Stomach smooth muscle (tissue), 2 donors: ENCODE results near the gene TTLL5.
"Not testable (repeated sequence)": the region's sequence is repeated elsewhere in the genome, so short reads cannot be mapped to it uniquely, and the experiment has no call there.

ENCODE experiments used
- H3K27ac ChIP-seq: one replicate; pipeline ENCODE4 v1.7.0; 2013; ENCODE audit warnings: mild to moderate bottlenecking, low read length, inconsistent platforms
- H3K27me3 ChIP-seq, 2 donors: one replicate each; pipeline ENCODE4 v1.7.0; 2013; ENCODE audit warnings: low read length in 2 of 2; ENCODE audit not compliant: insufficient read depth in 2 of 2, control insufficient read depth in 1 of 2
- H3K36me3 ChIP-seq, 2 donors: one replicate each; pipeline ENCODE4 v1.7.0; 2013; ENCODE audit warnings: low read length in 2 of 2; ENCODE audit not compliant: control insufficient read depth in 2 of 2, insufficient read depth in 2 of 2
- H3K4me1 ChIP-seq: one replicate; pipeline ENCODE4 v1.7.0; 2013; ENCODE audit warnings: low read length; ENCODE audit not compliant: control insufficient read depth, insufficient read depth
- H3K4me3 ChIP-seq, 2 donors: one replicate each; pipeline ENCODE4 v1.7.0; 2013; ENCODE audit warnings: low read length in 2 of 2
- H3K9ac ChIP-seq, 2 donors: one replicate each; pipeline ENCODE4 v1.7.0; 2013; ENCODE audit warnings: low read length in 2 of 2, mild to moderate bottlenecking in 1 of 2
- H3K9me3 ChIP-seq, 2 donors: one replicate each; pipeline ENCODE4 v1.7.0; 2013; ENCODE audit warnings: low read length in 2 of 2; ENCODE audit not compliant: control insufficient read depth in 2 of 2
- donor health status: healthy.
- donor health status: Pancreatic carcinoma.

TTLL5 gene

GRCh38 chr14:75845136-75845804 is 184.2 kb downstream of the TTLL5 start:
- no peaks in the 10 kb centered on the region for H3K27me3 ChIP-seq
- no peak overlapping the region for H3K4me3 ChIP-seq
- H3K9me3 ChIP-seq = no peaks in the 10 kb centered on the region
- no peak overlapping the region for H3K27ac ChIP-seq
- no peaks in the 10 kb centered on the region for H3K36me3 ChIP-seq
- no peak overlapping the region for H3K9ac ChIP-seq
- H3K4me1 ChIP-seq = peaks cover 8% of the 10 kb centered on the region

GRCh38 chr14:75846694-75847093 is 185.6 kb downstream of the TTLL5 start:
- H3K9me3 ChIP-seq, H3K27ac ChIP-seq, H3K4me3 ChIP-seq, H3K36me3 ChIP-seq, H3K9ac ChIP-seq, H3K27me3 ChIP-seq, H3K4me1 ChIP-seq: not testable (repeated sequence)

DNA sequence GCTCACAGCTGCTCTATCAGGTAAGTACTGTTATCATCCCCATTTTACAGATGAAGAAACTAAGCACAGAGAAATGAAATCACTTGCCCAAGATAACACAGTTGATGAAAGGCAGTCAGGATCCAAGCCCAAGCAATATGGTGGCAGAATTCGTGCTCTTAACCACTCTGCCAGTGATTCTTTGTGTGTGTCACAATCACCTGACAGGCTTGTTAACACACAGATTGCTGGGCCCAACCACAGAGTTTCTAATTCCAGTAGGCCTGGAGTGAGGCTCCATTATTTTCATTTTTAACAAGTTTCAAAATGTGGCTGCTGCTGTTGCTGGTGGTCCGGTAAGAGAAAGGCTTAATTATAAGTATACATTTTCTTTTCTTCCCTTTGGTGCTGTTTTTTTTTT is 186.5 kb downstream of the TTLL5 start:
- Histone ChIP-seq H3K36me3 (no peaks in the 10 kb centered on the region), H3K27ac (no peak overlapping the region), H3K9me3 (no peaks in the 10 kb centered on the region), H3K4me3 (no peak overlapping the region), H3K27me3 (no peaks in the 10 kb centered on the region), H3K9ac (no peak overlapping the region), H3K4me1 (peaks cover 8% of the 10 kb centered on the region)

DNA sequence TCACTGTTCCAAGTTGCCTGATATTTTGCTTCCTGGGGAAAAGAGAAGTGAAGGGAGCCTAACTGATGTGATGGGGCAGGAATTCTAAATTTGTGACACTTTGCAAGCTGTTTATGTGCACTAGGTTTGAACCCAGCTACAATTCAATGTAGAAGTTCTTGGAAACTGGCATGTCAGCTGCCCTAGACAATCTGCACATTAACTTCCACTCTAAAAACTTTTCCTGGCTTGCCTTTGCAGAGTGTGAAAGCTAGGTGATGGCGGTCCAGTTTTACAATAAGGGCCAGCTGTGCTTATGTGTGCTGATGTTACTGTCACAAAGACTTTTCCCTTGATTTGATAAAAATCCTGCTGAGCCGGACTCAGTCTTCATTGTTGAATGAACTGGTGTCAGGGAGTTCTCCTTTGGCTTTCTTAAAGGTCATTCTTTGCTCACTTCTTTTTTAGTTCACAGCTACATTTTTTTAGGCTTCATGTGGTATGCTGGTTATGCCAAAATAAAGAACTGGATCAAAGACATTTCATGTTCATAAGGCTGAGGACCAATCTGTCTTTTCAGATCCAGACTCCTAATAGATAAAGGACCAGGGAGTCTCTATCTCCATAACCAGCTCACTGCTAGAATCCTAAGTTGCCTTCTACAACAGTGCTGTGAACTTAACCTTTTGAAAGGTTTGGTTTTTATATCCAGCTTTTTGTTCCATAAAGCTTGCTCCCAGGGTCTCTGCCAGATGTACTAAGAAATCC is 187.3 kb downstream of the TTLL5 start:
- H3K36me3 ChIP-seq = no peaks in the 10 kb centered on the region
- no peak overlapping the region for H3K27ac ChIP-seq
- H3K9ac ChIP-seq = no peak overlapping the region
- H3K4me3 ChIP-seq = no peak overlapping the region
- no peaks in the 10 kb centered on the region for H3K27me3 ChIP-seq
- H3K4me1 ChIP-seq = peaks cover 1% of the 10 kb centered on the region
- H3K9me3 ChIP-seq = no peaks in the 10 kb centered on the region

DNA sequence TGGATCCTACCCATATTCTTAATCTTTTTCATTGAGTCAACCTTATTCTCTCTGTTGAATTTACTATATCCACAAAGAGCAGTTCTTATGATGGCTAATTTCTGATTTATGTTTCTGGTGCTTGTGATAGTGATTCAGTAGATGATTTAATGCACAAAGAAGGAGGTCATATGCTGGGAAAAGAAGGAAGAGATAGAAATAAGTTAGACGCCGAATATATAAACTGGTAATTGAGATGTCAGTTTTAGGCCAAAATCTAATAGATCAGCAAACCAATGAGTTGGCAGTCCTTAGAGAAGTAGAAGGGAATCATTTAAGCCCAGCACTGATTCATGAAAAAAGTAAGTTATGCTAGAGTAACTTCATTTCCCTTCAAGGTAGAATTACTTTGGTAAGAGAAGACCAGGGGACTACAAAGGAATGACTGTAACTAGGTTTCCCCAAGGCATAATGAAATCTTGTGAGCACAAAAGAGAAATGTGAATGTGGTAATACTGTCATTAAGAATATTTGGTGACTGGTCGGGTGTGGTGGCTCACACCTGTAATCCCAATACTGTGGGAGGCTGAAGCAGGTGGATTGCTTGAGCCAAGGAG is 188.4 kb downstream of the TTLL5 start:
- no peaks in the 10 kb centered on the region for H3K4me1 ChIP-seq
- H3K36me3 ChIP-seq = no peaks in the 10 kb centered on the region
- no peaks in the 10 kb centered on the region for H3K9me3 ChIP-seq
- H3K27ac ChIP-seq = no peak overlapping the region
- H3K4me3 ChIP-seq = no peak overlapping the region
- no peaks in the 10 kb centered on the region for H3K27me3 ChIP-seq
- H3K9ac ChIP-seq = no peak overlapping the region

- H3K9ac ChIP-seq = no peak overlapping the region
- no peaks in the 10 kb centered on the region for H3K4me1 ChIP-seq
- no peaks in the 10 kb centered on the region for H3K27me3 ChIP-seq
Observed at GRCh38 chr14:75851574-75851866, 190.5 kb downstream of the TTLL5 start.

DNA sequence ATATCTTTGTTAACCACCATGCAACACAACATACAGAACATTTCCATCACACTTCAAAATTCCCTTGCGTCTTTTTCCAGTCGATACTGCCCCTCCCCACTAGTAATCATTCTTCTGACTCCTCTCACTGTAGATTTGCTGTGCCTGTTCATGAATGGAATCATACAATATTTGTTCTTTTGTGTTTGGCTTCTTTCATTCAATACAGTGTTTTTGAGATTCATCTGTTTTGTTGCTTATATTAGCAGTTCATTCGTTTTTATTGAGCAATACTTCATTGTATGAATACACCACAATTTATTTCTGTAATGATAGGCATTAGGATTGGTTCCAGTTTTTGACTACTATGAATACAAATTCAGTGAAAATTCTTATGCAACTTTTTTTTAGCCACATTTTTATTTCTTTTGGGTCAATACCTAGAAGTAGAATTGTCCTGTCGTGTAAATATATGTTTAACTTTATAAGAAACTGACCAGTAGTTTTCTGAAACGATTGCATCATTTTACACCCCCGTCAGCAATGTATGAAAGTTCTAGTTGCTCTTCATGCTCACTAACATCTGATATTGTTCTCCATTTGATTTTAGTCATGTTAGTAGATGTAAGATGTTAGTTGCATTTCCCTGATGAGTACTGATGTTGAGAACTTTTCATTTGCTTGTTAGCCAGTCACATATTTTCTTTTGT is 193.2 kb downstream of the TTLL5 start:
- Histone ChIP-seq H3K36me3 (no peaks in the 10 kb centered on the region), H3K9me3 (no peaks in the 10 kb centered on the region), H3K4me1 (peaks cover 3% of the 10 kb centered on the region), H3K27ac (no peak overlapping the region), H3K9ac (no peak overlapping the region), H3K4me3 (no peak overlapping the region), H3K27me3 (no peaks in the 10 kb centered on the region)

More at GRCh38 chr14:75851574-75851866, 190.5 kb downstream of the TTLL5 start:
- no peak overlapping the region for H3K4me3 ChIP-seq
- H3K27ac ChIP-seq = no peak overlapping the region
- H3K9me3 ChIP-seq = no peaks in the 10 kb centered on the region
- no peaks in the 10 kb centered on the region for H3K36me3 ChIP-seq

DNA sequence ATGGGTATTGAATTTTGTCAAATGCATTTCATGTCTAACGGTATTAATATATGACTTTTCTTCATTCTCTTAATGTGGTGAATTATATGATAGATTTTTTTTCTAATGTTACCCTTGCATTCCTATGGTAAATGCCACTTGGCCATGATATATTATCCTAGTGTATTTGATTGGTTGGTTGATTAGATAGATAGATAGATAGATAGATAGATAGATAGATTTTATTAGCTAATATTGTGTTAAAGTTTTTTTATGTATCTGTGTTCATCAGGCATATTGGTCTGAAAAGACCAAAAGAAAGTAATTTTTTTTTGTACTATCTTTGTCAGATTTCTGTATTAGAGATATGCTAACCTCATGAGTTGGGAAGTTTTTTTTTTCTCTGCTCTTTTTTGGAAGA is 196.2 kb downstream of the TTLL5 start:
- Histone ChIP-seq H3K27ac (no peak overlapping the region), H3K4me3 (no peak overlapping the region), H3K36me3 (no peaks in the 10 kb centered on the region), H3K9ac (no peak overlapping the region), H3K27me3 (no peaks in the 10 kb centered on the region), H3K4me1 (peaks cover 22% of the 10 kb centered on the region), H3K9me3 (no peaks in the 10 kb centered on the region)

DNA sequence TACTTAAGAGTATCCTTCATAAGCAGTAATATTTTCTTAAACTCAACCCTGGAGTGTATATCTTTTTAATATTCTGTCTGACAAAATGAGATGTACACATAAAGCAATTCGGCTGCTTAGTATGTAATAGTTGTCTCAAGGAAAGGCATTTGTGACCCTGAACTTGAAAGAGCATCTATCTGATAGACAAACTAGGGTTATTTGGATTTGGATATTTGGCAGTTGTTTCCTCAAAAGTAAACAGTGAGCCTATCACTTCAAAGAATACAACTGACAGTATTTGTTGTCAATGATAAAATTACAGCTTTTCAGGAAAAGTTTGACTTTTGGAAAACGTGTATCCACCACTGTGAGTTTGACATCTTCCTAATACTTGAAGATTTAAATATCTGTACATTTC is 197.3 kb downstream of the TTLL5 start:
- no peak overlapping the region for H3K9ac ChIP-seq
- no peak overlapping the region for H3K4me3 ChIP-seq
- H3K9me3 ChIP-seq = no peaks in the 10 kb centered on the region
- no peaks in the 10 kb centered on the region for H3K27me3 ChIP-seq
- H3K4me1 ChIP-seq = peaks cover 22% of the 10 kb centered on the region
- H3K27ac ChIP-seq = no peak overlapping the region
- no peaks in the 10 kb centered on the region for H3K36me3 ChIP-seq

DNA sequence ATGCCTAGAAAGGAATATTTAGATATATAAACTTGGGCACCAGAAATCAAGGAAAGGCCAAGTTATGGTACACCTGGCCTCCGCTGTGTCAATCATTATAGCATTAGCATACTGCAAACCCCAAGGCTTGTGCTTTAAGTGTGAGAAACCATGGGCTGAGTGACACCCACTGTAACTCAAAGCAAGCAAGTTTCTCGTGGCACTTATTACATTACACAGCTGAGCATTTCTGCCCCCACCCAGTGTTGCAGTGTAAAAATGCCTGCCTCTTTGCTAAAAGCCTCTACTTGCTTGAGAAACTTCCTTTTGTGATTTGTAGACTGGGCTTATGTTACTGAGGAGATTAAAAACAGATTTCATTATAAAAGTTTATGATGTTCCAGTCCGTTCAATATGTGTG is 198.7 kb downstream of the TTLL5 start:
- H3K27ac ChIP-seq = peak overlapping the region; percentile 56
- H3K9ac ChIP-seq = no peak overlapping the region
- H3K27me3 ChIP-seq = no peaks in the 10 kb centered on the region
- no peaks in the 10 kb centered on the region for H3K9me3 ChIP-seq
- peaks cover 25% of the 10 kb centered on the region for H3K4me1 ChIP-seq
- H3K4me3 ChIP-seq = no peak overlapping the region
- H3K36me3 ChIP-seq = no peaks in the 10 kb centered on the region
